Bronchial epithelial cell (primary cell): Measurements from ENCODE around the gene BBS12. TPM values are rescaled to one million over a fixed set of nuclear protein-coding genes. Genes with fewer than 3 reads are reported as not detected.

Experiments used
- DNase-seq: peaks from one replicate; pipeline ENCODE4 v3.0.0-alpha.2; 2010; ENCODE audit warnings: low read depth
- FAIRE-seq: peaks from 2 replicates; lab custom pipeline; 2011; peaks lifted over from hg19 to GRCh38; lab: Jason Lieb, UNC
- H3K27me3 ChIP-seq: 2 replicates; pipeline ENCODE4 v1.5.1; 2011; ENCODE audit warnings: low read length; ENCODE audit not compliant: control insufficient read depth, insufficient read depth
- H3K36me3 ChIP-seq: 2 replicates; pipeline ENCODE4 v1.5.1; 2011; ENCODE audit warnings: low read length; ENCODE audit not compliant: control insufficient read depth, insufficient read depth
- H3K4me3 ChIP-seq: 2 replicates; pipeline ENCODE4 v1.5.1; 2011; ENCODE audit warnings: mild to moderate bottlenecking, low read depth, low read length, control low read depth
- total RNA-seq: library from RNA; depleted of rRNA; stranded (reverse); fragments of >200 nt; gene quantifications from 2 replicates; pipeline ENCODE4 v1.2.1, GENCODE V29; 2014
- TF ChIP-seq, protein P1 (sequence below): IDR thresholded peaks from 2 replicates; pipeline ENCODE4 v1.5.1; 2011; ENCODE audit warnings: mild to moderate bottlenecking, moderate library complexity, low read length, control low read depth, inconsistent platforms; ENCODE audit not compliant: insufficient read depth, severe bottlenecking

The BBS12 gene
- total RNA-seq, 1 donor from 2014 or later = 4.5 TPM

DNA sequence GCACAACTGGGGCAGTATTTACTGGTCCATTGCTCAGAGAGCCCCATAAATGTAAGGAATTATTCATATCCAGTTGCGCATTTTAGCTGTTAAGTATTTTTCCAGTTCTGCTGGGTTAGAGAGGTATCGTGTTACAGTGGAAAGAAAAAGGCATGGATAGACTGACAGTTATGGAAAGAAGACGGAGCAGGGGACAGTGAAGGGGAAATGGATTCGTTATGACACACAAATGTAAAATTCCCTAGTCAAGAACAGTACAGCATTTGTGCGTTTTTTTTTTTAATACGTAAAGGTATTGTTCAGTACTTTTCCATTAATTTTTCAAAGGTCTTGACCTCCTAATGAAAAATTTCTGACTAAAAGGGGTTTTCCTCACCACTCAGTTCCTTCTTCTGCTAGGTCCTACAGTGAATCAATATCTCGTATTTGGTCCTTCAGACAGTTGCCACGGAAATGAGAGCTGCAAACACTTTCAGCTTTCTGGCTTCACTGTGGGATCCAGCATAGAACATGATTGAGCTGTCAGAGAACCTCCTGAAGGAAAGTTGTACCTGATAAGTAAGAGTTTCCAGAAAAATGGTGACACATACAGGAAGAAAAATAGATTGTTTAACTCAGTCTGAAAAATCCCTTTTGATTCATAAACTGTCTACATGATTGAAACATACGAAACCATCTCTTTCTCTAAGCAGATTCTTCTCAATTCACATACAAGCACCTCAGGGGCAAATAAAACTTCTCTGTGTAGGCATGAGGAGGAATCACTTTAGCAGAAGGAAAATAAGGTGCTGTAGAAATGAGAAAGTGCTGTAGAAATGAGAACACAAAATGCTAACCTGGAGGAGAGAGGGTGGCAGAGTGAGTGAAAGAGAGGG is 21.8 kb upstream of the BBS12 start:
- Histone ChIP-seq H3K27me3 (no peaks in the 10 kb centered on the region), H3K4me3 (no peak overlapping the region), H3K36me3 (no peaks in the 10 kb centered on the region)
- TF ChIP-seq, protein P1, sequence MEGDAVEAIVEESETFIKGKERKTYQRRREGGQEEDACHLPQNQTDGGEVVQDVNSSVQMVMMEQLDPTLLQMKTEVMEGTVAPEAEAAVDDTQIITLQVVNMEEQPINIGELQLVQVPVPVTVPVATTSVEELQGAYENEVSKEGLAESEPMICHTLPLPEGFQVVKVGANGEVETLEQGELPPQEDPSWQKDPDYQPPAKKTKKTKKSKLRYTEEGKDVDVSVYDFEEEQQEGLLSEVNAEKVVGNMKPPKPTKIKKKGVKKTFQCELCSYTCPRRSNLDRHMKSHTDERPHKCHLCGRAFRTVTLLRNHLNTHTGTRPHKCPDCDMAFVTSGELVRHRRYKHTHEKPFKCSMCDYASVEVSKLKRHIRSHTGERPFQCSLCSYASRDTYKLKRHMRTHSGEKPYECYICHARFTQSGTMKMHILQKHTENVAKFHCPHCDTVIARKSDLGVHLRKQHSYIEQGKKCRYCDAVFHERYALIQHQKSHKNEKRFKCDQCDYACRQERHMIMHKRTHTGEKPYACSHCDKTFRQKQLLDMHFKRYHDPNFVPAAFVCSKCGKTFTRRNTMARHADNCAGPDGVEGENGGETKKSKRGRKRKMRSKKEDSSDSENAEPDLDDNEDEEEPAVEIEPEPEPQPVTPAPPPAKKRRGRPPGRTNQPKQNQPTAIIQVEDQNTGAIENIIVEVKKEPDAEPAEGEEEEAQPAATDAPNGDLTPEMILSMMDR = no peak
- FAIRE-seq = no peak
- DNase-seq = peak; percentile 22

DNA sequence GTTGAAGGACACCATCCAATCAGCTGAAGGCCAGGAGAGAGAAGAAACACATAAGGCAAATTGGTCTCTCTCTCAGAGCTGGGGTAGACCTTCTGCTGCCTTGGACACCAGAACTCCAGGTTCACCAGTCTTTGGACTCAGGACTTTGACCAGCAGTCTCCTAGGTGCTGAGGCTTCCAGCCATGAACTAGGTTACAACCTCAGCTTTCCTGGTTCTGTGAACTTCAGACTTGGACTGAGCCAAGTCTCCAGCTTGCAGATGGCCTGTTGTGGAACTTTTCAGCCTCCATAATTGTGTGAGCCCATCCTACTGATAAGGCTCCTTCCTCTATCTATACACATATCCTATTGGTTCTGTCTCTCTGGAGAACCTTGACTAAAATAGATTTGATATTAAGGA is 20.6 kb upstream of the BBS12 start:
- Histone ChIP-seq H3K4me3 (no peak overlapping the region), H3K27me3 (no peaks in the 10 kb centered on the region), H3K36me3 (no peaks in the 10 kb centered on the region)
- no peak for DNase-seq
- FAIRE-seq = peak; percentile 7
- TF ChIP-seq, protein P1 = no peak

DNA sequence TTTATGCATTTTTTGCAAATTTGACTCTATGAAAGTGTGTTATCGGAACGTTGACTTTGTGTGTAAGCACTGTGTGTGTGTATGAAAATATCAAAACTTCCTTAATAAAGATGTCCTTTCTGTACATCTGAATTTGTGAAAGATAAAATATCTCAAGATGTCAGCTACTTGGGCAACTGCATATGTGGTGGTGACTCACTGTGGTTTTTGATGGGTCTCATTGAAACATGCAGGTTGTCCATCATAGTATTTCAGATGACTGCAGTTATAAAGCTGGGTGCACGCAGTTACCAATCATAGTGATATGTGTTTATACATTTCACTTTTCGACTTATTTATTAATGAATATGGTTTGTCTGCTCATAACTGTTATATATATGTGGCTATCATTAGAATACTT is 19.7 kb upstream of the BBS12 start:
- FAIRE-seq (no peak), DNase-seq (peak; percentile 31)
- TF ChIP-seq, protein P1 = no peak
- H3K4me3 ChIP-seq = no peak overlapping the region
- H3K36me3 ChIP-seq = no peaks in the 10 kb centered on the region
- no peaks in the 10 kb centered on the region for H3K27me3 ChIP-seq

DNA sequence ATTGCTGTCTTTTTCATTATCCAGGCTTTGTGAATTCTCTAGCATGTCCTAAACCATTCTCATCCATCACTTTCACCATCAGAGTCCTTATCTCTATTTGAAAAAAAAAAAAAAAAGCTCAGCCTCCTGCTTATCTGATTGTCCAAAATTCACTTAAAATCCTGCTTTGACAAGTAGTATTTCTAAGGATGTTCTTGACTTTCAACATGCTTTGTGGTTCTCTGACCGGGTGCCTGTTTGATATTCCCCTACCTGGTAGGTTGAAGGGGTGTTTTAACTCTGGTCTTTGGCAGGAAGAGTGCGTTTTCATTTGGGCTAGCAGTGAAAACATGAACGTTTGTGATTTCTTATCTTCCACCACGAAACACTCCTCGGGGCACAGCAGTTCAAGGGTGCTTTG is 17.3 kb upstream of the BBS12 start:
- FAIRE-seq = no peak

DNA sequence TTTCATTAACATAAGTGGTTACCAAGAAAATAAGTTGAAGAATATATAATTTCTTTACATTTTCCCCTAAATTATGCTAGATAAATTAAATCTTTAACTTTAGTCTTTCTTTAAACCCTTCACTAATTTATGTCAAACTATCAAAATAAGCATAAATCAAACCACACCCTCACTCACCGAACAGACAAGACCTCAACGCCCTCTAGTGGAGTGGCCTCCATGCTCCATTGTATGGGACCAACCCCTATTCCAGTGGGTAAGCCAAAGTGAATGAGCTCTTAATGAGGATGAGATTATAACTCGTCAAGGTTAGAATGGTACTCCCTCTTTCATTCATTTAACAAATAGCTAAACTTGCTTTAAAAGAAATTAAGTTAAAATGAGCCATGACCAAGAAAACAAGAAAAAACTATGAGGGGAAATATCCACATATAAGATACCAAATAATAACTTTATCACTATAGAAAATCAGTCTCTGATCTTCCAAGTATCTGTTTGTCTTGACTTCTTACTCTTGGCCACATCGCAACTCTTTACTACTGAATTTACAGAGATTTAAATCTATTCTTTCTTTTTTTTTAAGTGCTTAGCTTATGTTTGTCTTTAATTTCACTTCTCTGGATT is 15.6 kb upstream of the BBS12 start:
- Histone ChIP-seq H3K4me3 (no peak overlapping the region), H3K27me3 (no peaks in the 10 kb centered on the region), H3K36me3 (no peaks in the 10 kb centered on the region)
- DNase-seq = peak; percentile 61
- FAIRE-seq = no peak
- TF ChIP-seq, protein P1 = peak; percentile 80

More for the DNA sequence above, 17.3 kb upstream of the BBS12 start:
- H3K4me3 ChIP-seq = no peak overlapping the region
- TF ChIP-seq, protein P1 = no peak
- H3K27me3 ChIP-seq = no peaks in the 10 kb centered on the region
- DNase-seq = no peak
- H3K36me3 ChIP-seq = no peaks in the 10 kb centered on the region
